K562 (cell line): ENCODE measurements around the gene LPCAT3.

Source experiments
- CHD2 ChIP-seq: IDR thresholded peaks from 2 replicates; pipeline ENCODE4 v1.6.1; 2011; ENCODE audit warnings: low read depth, low read length
- CREB1 ChIP-seq, 2 experiments: sonication (generic) in 1 of 2; formaldehyde crosslinking in 1 of 2; IDR thresholded peaks; 2 replicates each; pipeline versions ENCODE4 v1.6.1 to v1.8.0; 2012 to 2022; ENCODE audit warnings: inconsistent platforms in 1 of 2, mild to moderate bottlenecking in 1 of 2, missing genetic modification reagents in 1 of 2, moderate library complexity in 1 of 2
- MYNN ChIP-seq, 2 experiments: sonication (generic); formaldehyde crosslinking in 1 of 2; IDR thresholded peaks; 2 replicates each; pipeline versions ENCODE4 v1.5.0 to v1.6.1; 2016 to 2020; ENCODE audit warnings: antibody characterized with exemption in 1 of 2, missing genetic modification reagents in 1 of 2
- SMC3 ChIP-seq: conservative IDR thresholded peaks from 2 replicates; pipeline ENCODE4 v1.6.1; 2011; ENCODE audit warnings: low read depth, low read length, improper control_type of control experiment; ENCODE audit not compliant: insufficient read depth
- ZNF124 ChIP-seq: sonication (generic); formaldehyde crosslinking; IDR thresholded peaks from 2 replicates; pipeline ENCODE4 v1.8.1; 2022; ENCODE audit warnings: missing genetic modification reagents
- TF ChIP-seq, protein P1 (sequence below), 3 experiments: IDR thresholded peaks in 2 of 3; conservative IDR thresholded peaks in 1 of 3; 2 replicates each; pipeline ENCODE4 v1.5.1; 2011 to 2012; ENCODE audit warnings: low read length in 3 of 3, mild to moderate bottlenecking in 3 of 3, control low read depth in 2 of 3, improper control_type of control experiment in 1 of 3, inconsistent platforms in 1 of 3, low read depth in 1 of 3, mixed read lengths in 1 of 3, moderate library complexity in 1 of 3; ENCODE audit not compliant: insufficient read depth in 2 of 3

DNA sequence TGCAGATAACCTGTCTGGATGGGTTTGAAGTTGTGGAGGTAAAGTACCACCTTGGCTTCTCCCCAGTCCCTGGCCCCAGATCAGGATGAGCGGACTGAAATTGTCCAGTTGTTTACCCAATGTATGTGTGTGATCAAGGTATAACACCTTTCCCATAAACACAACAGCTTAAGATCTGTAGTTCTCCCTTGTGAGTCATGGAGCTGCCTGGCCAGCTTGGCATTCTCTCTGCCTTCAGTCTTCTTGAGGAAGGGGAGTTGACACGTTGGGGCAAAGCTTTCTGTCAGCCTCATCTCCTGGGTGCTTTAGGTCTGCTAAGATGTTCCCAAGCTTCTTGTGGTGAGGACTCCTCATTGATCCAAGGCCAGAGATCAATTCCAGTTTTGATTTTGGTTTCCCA is 48.3 kb upstream of the LPCAT3 start:
- TF ChIP-seq CREB1 (IDR thresholded peaks at IDR 0.05) (no peak), CREB1 (CRISPR knock-in tag; IDR thresholded peaks at IDR 0.05) (no peak), CHD2 (no peak), ZNF124 (CRISPR knock-in tag) (no peak), SMC3 (no peak), MYNN (IDR thresholded peaks at IDR 0.05) (no peak), MYNN (CRISPR knock-in tag; IDR thresholded peaks at IDR 0.05) (no peak)
- TF ChIP-seq, protein P1, sequence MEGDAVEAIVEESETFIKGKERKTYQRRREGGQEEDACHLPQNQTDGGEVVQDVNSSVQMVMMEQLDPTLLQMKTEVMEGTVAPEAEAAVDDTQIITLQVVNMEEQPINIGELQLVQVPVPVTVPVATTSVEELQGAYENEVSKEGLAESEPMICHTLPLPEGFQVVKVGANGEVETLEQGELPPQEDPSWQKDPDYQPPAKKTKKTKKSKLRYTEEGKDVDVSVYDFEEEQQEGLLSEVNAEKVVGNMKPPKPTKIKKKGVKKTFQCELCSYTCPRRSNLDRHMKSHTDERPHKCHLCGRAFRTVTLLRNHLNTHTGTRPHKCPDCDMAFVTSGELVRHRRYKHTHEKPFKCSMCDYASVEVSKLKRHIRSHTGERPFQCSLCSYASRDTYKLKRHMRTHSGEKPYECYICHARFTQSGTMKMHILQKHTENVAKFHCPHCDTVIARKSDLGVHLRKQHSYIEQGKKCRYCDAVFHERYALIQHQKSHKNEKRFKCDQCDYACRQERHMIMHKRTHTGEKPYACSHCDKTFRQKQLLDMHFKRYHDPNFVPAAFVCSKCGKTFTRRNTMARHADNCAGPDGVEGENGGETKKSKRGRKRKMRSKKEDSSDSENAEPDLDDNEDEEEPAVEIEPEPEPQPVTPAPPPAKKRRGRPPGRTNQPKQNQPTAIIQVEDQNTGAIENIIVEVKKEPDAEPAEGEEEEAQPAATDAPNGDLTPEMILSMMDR (IDR thresholded peaks at IDR 0.05 in 2 of 3, conservative IDR thresholded peaks at IDR 0.05 in 1 of 3; ENCODE audit: insufficient read depth in 2 of 3, low read depth in 1 of 3, low read length in 3 of 3) = no peak
